COLO668 (cell line): ENCODE measurements around the gene PDCD2L.
"Not testable (repeated sequence)": the region's sequence is repeated elsewhere in the genome, so short reads cannot be mapped to it uniquely, and the experiment has no call there.

Experiments
- DNase-seq: peaks from one replicate; lab custom pipeline; 2025; ENCODE audit not compliant: unreplicated experiment; lab: John Stamatoyannopoulos, UW

PDCD2L gene

GRCh38 chr19:34404109-34404909, at the start of gene PDCD2L:
PDCD2L (plus strand) TSS chr19:34404399; CDS start chr19:34404431, 32 bp downstream.
- DNase-seq, result peak; percentile 95

- no peak for DNase-seq
These were observed 49.0 kb upstream of the PDCD2L start for GRCh38 chr19:34355201-34355600.

- DNase-seq, result no peak
These were observed 47.3 kb upstream of the PDCD2L start for GRCh38 chr19:34356875-34357274.

GRCh38 chr19:34357431-34357830, 46.8 kb upstream of the PDCD2L start:
- DNase-seq, result no peak

GRCh38 chr19:34359140-34359953, 44.9 kb upstream of the PDCD2L start:
- DNase-seq, result peak; percentile 98

GRCh38 chr19:34359954-34360315, 44.3 kb upstream of the PDCD2L start:
- no peak for DNase-seq

- DNase-seq, result no peak
These were observed 43.8 kb upstream of the PDCD2L start for GRCh38 chr19:34360354-34360909.

- no peak for DNase-seq
These were observed 41.5 kb upstream of the PDCD2L start for GRCh38 chr19:34362679-34363069.

GRCh38 chr19:34363094-34363493, 41.1 kb upstream of the PDCD2L start:
- no peak for DNase-seq

GRCh38 chr19:34363930-34364329, 40.3 kb upstream of the PDCD2L start:
- DNase-seq, result no peak

- DNase-seq, result no peak
These were observed 39.8 kb upstream of the PDCD2L start for GRCh38 chr19:34364462-34364829.

- DNase-seq, result peak; percentile 82
These were observed 39.3 kb upstream of the PDCD2L start, which contains the start of gene GPI for GRCh38 chr19:34364830-34365462. GPI (plus strand) TSS chr19:34365196; CDS start chr19:34365267, 71 bp downstream.

GRCh38 chr19:34365463-34366401, 38.5 kb upstream of the PDCD2L start:
- DNase-seq, result peak; percentile 44

GRCh38 chr19:34366738-34367623, 37.2 kb upstream of the PDCD2L start:
- no peak for DNase-seq

GRCh38 chr19:34367624-34367957, 36.6 kb upstream of the PDCD2L start:
- no peak for DNase-seq

- DNase-seq, result no peak
These were observed 35.9 kb upstream of the PDCD2L start for GRCh38 chr19:34368338-34368737.

GRCh38 chr19:34369166-34369565, 35.0 kb upstream of the PDCD2L start:
- not testable (repeated sequence) for DNase-seq

GRCh38 chr19:34370117-34370516, 34.1 kb upstream of the PDCD2L start:
- no peak for DNase-seq

GRCh38 chr19:34370983-34371382, 33.2 kb upstream of the PDCD2L start:
- DNase-seq, result no peak
